Ovary (tissue), 9 donors: ENCODE results near the gene CKS1B. TPM values are rescaled to one million over a fixed set of nuclear protein-coding genes. Genes with fewer than 3 reads are reported as not detected.

Source experiments
- DNase-seq, 5 donors: peaks; one replicate each; pipeline ENCODE4 v3.0.0-alpha.2; 2019 to 2020
- H3K27ac ChIP-seq, 2 donors: fragments of 200-600 bp; one replicate each; pipeline versions ENCODE4 v1.5.1 to v1.8.0; 2019 to 2022
- H3K27me3 ChIP-seq: fragments of 200-600 bp; one replicate; pipeline ENCODE4 v1.8.0; 2022
- H3K36me3 ChIP-seq: fragments of 200-600 bp; sonication (generic); one replicate; pipeline ENCODE4 v1.5.1; 2019
- H3K4me1 ChIP-seq: one replicate; pipeline ENCODE4 v1.8.1; 2013; ENCODE audit warnings: mild to moderate bottlenecking, moderate library complexity; ENCODE audit not compliant: insufficient read depth
- H3K4me3 ChIP-seq: fragments of 200-600 bp; sonication (generic); one replicate; pipeline ENCODE4 v1.5.1; 2017
- H3K9me3 ChIP-seq, 2 donors: fragments of 200-600 bp in 1 of 2; sonication (generic) in 1 of 2; one replicate each; pipeline versions ENCODE4 v1.5.1 to v1.8.1; 2013 to 2019; ENCODE audit warnings: mild to moderate bottlenecking in 1 of 2, moderate library complexity in 1 of 2
- EP300 ChIP-seq: sonication (generic); formaldehyde crosslinking; IDR thresholded peaks from one replicate; pipeline ENCODE4 v1.6.1; 2017; ENCODE audit warnings: antibody characterized with exemption
- POLR2A ChIP-seq: fragments of 450-650 bp; IDR thresholded peaks from one replicate; pipeline ENCODE4 v1.6.1; 2017; ENCODE audit warnings: antibody characterized with exemption, mild to moderate bottlenecking, moderate library complexity
- WGBS, 3 donors: extraction: QIAGEN DNeasy Blood & Tissue Kit in 1 of 3; methylation state at CpG; one replicate each; pipeline versions ENCODE4 v1.1.5 to v1.1.7; 2013 to 2017; 5-methylcytosine and 5-hydroxymethylcytosine counted together
- intact Hi-C, 4 donors: fragments of 100-400 bp; cut with DNase I; formaldehyde crosslinking; loops; one replicate each; pipeline versions ENCODE4 v1.11.0 to v1.15.1; 2022 to 2023
- polyA plus RNA-seq, 2 donors: library from polyadenylated mRNA; stranded (reverse); fragments of 200-250 nt in 1 of 2; fragments of 350-450 nt in 1 of 2; fragmentation: Illumina TruSeq in 1 of 2; extraction: RNeasy Lipid Tissue Mini Kit (QIAGEN cat#74804) in 1 of 2; gene quantifications; one replicate each; pipeline ENCODE4 v1.2.3, GENCODE V29; 2013 to 2014
- total RNA-seq, 7 donors: library from RNA; depleted of rRNA in 2 of 7; stranded (reverse); fragments of >200 nt in 2 of 7; fragmentation: NEBNext Ultra II Directional in 3 of 7; extraction: Animal tissue kit (Norgen Biotek cat#: 25700) in 3 of 7; gene quantifications; one replicate each; pipeline versions ENCODE4 v1.1.0 to v1.2.4, GENCODE V29; 2016 to 2023
- TF ChIP-seq, protein P1 (sequence below), 3 donors: fragments of 450-650 bp in 2 of 3; fragments of 200-600 bp in 1 of 3; IDR thresholded peaks; one replicate each; pipeline versions ENCODE4 v1.5.1 to v1.8.0; 2016 to 2022; ENCODE audit warnings: antibody characterized with exemption in 3 of 3, mild to moderate bottlenecking in 1 of 3
- donor health status: DM: no; HTN: no; CAD: no; lungs with moderate emphysema.
- donor health status: DM: no; HTN: no; CAD: no.
- donor health status: Bipolar disorder and iron deficiency.
- donor health status: DM: yes; HTN: yes; CAD: no.
- donor health status: DM: no; HTN: no; CAD: no.
- donor health status: DM: yes; HTN: yes; CAD: no.

CKS1B gene
- total and polyA plus RNA-seq, 9 donors: 12.2 to 55.8 (median 28.0) TPM

DNA sequence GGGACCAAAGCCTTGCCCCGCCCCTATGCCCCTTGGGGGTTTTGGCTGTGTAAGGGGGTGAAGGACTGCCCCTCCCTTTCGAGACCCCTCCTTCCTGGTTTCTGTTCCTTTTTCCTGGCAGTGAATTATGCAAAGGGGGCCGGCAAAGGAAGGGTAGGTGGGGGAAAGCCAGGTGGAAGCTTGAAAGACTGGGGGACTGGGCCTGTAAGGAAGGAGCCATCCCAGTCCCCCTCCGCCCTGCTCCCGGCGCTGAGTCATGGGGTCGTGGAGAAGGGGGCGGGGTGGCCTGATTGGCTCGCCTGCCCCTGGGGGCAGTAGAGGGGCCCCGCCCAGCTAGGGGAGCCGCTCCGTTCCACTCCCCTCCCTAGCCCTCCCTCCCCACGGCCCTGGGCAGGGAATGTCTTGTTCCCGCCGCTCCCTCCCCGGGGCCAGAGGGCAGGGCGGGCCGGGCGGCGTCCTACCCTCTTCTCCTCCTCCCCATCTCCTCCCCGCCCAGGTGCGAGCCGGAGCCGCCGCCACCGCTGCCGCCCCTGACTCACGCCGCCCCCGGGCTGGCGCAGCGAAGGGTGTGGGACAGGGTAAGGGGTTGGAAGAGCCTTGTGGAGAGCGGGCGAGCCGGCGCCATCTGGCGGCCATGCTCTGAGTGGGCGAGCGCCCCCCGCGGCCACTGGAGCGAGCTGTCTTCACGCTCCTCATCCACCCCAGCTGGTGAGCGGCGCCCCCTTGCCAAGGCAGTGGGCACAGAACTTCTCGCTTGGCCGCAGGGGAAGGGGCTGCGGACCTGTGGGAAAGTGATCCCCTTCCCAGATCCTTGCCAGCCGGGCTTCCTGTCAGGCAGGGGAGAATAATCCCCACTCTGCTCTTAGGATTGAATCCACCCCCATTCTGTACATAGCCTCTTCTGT is 42.8 kb downstream of the CKS1B start:
- TF ChIP-seq EP300 (peak; percentile 41), POLR2A (peak; percentile 62)
- TF ChIP-seq, protein P1, sequence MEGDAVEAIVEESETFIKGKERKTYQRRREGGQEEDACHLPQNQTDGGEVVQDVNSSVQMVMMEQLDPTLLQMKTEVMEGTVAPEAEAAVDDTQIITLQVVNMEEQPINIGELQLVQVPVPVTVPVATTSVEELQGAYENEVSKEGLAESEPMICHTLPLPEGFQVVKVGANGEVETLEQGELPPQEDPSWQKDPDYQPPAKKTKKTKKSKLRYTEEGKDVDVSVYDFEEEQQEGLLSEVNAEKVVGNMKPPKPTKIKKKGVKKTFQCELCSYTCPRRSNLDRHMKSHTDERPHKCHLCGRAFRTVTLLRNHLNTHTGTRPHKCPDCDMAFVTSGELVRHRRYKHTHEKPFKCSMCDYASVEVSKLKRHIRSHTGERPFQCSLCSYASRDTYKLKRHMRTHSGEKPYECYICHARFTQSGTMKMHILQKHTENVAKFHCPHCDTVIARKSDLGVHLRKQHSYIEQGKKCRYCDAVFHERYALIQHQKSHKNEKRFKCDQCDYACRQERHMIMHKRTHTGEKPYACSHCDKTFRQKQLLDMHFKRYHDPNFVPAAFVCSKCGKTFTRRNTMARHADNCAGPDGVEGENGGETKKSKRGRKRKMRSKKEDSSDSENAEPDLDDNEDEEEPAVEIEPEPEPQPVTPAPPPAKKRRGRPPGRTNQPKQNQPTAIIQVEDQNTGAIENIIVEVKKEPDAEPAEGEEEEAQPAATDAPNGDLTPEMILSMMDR (IDR thresholded peaks at IDR 0.05): peak; percentile 96 to 100 (median 99)
- DNase-seq: peak; percentile 89 to 97 (median 95)
- Histone ChIP-seq H3K4me3 (peak overlapping the region; percentile 31), H3K4me1 (peaks cover 6% of the 10 kb centered on the region), H3K9me3 (no peaks in the 10 kb centered on the region), H3K27me3 (no peaks in the 10 kb centered on the region), H3K27ac (peak overlapping the region; percentile 79 to 81), H3K36me3 (no peaks in the 10 kb centered on the region)
- 3 to 4% (median 4%) methylated on average over 38 to 49 of the region's 49 CpGs for WGBS, 3 donors
- intact Hi-C loops: loop anchor here in 1 of 4 donors (5.0 kb wide), 1 partner anchor 35 kb away; the partner anchor contains the start of gene ADAM15

DNA sequence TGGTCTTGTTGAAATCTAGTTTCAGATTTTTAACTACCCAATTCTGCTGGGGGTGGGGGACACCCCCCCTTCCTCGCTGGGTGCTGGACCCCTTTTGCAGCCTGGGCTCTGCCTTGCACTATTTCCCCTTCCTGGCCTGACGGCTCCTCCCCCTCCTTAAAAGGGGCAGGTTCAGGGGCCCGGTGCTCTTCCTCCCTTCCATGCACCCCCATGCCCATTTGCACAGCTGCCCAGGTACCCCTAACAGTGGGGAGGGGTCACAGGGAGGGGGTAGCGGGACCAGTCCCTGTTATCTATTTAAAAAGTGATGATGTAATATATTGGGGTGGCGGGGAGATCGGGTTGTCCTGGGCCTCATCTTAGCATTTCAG is 43.5 kb downstream of the CKS1B start:
- H3K36me3 ChIP-seq: no peaks in the 10 kb centered on the region
- intact Hi-C loops: loop anchor here in 1 of 4 donors (5.0 kb wide), 1 partner anchor 34 kb away; the partner anchor contains the start of gene ADAM15
- H3K27ac ChIP-seq: peak overlapping the region; percentile 79 to 81
- peaks cover 6% of the 10 kb centered on the region for H3K4me1 ChIP-seq
- 54 to 58% (median 54%) methylated on average over 6 of the region's 6 CpGs for WGBS, 3 donors
- no peak for TF ChIP-seq EP300
- no peak for TF ChIP-seq POLR2A
- DNase-seq: peak in 4 of 5 donors; percentile 35 to 56 (median 42)
- no peaks in the 10 kb centered on the region for H3K27me3 ChIP-seq
- no peaks in the 10 kb centered on the region for H3K9me3 ChIP-seq
- peak overlapping the region; percentile 31 for H3K4me3 ChIP-seq

DNA sequence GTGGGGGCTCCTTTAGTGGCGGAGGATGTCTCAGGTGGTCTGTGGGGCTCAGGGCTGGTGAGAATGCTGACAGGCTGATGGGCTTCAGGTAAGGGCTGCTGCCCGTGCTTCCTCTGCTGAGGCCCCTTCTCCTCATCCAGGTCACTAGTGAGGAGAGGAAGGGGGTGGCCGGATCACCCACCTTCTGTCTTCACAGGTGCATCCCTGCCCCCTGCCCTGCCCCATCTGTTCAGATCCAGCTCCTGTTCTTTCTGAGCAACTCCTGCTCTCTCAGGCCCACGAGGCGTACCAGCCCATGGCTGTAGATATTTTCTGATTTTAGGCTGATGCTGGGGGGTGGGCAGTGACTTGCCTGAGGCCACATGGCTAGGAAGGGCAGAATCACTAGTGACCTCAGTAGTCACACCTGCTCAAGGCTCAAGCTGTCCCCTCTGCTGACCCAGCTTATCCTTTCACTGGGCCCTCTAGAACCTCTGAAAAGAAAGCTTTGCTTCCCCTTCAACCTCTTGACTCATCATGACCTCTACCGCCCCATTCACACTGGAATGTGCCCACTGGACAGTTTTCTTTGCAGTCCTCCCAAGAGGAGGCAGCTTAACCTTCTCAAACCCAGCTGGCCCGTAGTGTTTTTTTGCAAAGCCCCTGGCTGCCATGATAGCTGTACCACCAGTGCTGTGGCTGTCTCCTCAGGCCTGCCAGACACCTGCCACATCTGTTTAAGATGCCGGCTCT is 44.3 kb downstream of the CKS1B start:
- TF ChIP-seq EP300: no peak
- TF ChIP-seq, protein P1 (IDR thresholded peaks at IDR 0.05): no peak
- no peak for TF ChIP-seq POLR2A
- H3K27me3 ChIP-seq: no peaks in the 10 kb centered on the region
- peak in 1 of 5 donors; percentile 20 for DNase-seq
- H3K4me1 ChIP-seq: peaks cover 6% of the 10 kb centered on the region
- H3K4me3 ChIP-seq: no peak overlapping the region
- no peaks in the 10 kb centered on the region for H3K9me3 ChIP-seq
- no peaks in the 10 kb centered on the region for H3K36me3 ChIP-seq
- no peak overlapping the region for H3K27ac ChIP-seq
- 79 to 86% (median 81%) methylated on average over 8 of the region's 8 CpGs for WGBS, 3 donors
- intact Hi-C loops: loop anchor here in 1 of 4 donors (5.0 kb wide), 1 partner anchor 34 kb away; the partner anchor contains the start of gene ADAM15

DNA sequence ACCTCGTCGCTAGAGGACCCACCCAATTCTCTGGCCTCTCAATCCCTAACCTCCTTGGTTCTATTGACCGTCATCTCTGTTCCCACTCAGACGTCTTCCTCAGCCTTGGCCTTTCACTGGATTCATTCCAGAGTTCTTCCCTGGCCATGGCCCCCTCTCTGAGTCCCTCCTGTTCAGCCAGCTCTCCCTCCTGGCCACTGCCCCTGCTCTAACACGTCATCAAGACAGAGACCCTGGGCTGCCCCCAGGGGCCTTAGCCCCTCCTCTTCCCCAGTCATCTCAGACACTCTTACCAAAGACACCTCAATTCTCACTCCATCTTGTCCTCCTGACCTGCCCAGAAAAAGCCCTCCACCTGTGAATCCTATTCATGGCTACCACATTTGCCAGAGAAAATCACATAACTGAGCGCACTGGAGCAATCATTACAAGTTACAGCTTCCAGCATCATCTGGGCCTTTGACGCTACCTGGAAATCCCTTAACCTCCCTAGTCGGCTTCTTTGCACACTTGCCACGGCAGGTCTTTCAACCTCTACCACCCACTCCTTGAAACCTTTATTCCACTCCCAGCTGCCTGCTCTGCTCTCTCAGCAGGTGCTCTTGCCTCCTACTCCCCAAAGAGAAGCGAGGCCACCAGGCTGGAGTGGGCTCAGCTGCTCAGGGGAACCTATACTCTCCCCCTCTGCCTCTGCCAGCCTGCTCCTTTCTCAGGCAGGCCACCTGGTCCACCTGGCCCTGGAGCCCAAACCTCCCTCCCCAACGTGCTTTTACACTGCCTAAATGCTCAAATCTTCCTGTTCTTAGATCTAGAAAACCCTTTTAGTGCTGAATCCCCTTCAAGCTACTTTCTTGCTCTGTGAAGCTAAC is 45.1 kb downstream of the CKS1B start:
- H3K9me3 ChIP-seq: no peaks in the 10 kb centered on the region
- intact Hi-C loops: loop anchor here in 1 of 4 donors (5.0 kb wide), 1 partner anchor 33 kb away; the partner anchor contains the start of gene ADAM15
- no peaks in the 10 kb centered on the region for H3K27me3 ChIP-seq
- no peak for TF ChIP-seq POLR2A
- TF ChIP-seq, protein P1 (IDR thresholded peaks at IDR 0.05): no peak
- no peak for TF ChIP-seq EP300
- H3K27ac ChIP-seq: no peak overlapping the region
- no peak for DNase-seq
- no peak overlapping the region for H3K4me3 ChIP-seq
- WGBS, 3 donors: 72 to 79% (median 75%) methylated on average over 11 of the region's 11 CpGs
- H3K4me1 ChIP-seq: peaks cover 6% of the 10 kb centered on the region
- H3K36me3 ChIP-seq: no peaks in the 10 kb centered on the region
